22Rv1 (cell line): ENCODE measurements around the gene ISOC1.

Experiments used
- CTCF ChIP-seq: fragments of 450-650 bp; IDR thresholded peaks from 2 replicates; pipeline ENCODE4 v1.5.1; 2017; ENCODE audit warnings: mild to moderate bottlenecking
- ZFX ChIP-seq: fragments of 450-650 bp; IDR thresholded peaks from 2 replicates; pipeline ENCODE4 v1.6.1; 2017; ENCODE audit warnings: antibody characterized with exemption, borderline replicate concordance

DNA sequence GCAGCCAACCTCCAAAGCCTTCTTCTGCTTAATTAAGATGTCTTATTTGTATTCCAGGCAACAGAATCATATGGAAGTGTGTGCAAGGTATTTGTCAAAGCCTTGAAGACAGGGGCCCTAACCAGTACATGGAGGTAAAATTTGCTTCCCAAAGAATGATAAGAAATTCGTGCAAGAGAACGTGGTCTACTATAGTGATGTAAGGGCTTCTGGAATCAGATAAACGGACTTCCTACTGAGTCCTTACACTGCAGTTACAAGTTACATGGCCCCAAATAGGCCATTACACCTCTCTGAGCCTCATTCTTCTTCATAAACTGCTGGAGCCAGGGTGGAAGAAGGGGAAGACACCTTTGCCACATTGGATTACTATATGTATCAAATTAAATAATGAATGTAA is 15.9 kb upstream of the ISOC1 start:
- no peak for TF ChIP-seq CTCF
- TF ChIP-seq ZFX = no peak
